Measurements from ENCODE around the gene RBM24.

Gene RBM24

DNA sequence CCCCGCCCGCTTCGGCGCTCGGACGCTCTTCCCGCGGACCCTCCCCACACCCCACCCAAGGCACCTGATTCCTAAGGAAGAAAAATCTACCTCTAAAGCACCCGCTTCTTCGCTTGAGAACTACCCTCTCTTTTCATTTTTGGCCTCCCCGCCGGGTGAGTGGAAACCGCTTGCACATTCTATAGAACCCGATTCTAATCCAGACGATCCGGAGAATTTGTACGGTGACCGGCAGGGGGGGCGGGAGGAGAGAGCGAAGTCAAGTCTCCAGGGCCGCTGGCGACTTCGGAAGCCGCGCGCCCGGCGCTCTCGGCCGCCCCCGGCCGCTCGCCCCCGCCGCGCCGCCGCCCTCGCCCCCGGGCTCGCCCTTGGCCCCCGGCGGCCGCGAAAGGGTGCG, at the start of gene RBM24:
Gene RBM24, plus strand, starts transcription at position 262 of the 397 bp plus-strand sequence. CDS start 221 bp downstream, outside the sequence.
- DNase-seq = peak; percentile 33 to 71

DNA sequence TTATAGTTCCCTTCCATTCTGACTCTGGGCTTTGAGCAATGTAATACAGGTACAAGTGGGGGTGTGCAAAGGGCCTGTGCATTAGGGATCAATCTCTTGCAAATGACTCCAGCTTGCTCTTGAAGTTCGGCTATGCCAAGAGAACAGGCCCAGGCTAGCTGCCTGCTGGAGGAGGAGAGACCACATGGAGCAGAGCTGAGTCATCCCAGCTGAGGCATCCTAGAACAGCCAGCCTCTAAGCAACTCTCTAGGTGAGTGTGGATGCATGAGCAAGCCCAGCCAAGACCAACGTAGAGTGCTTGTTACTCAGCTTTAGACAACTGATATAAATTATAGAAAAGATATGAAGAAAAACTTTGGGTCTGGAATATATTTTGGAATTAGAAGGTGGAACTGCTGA, 47.6 kb upstream of the RBM24 start:
- no peak for DNase-seq

DNA sequence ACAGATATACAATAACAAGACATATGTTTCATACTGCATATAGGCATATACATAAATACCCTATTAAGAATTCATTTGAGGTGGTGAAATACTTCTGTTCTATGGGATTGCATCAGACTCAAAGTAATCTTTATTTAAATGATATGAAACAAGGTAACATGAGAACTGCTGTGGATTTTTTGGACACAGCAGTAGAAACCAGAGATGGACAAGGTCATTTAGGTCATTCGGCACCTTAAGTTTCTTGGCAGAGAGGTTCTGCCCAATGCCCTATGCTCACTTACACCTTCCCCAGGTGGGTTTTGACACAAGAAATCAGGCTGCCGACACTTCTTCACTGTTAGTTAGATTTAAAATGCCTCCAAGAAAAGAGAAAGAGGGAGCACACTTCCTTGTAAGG, 43.9 kb upstream of the RBM24 start:
- no peak for DNase-seq

DNA sequence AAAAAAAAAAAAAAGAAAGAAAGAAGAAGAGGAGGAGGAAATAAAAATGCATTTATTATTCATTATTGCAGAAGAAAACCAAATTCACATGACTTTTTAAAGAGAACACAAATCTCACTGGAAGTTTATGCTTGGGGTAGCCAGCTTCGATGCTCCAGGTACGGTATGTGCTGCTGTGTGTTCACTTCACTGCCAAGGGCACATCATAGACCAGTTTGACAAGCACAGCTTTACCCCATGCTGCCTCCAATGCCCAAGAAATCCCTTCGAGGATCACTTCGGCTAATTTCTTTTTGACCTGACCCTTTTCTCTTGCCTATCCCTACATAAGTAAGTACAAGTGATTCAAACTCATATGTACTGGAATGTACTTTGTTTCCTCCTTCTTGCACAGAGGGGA, 41.9 kb upstream of the RBM24 start:
- no peak for DNase-seq

DNA sequence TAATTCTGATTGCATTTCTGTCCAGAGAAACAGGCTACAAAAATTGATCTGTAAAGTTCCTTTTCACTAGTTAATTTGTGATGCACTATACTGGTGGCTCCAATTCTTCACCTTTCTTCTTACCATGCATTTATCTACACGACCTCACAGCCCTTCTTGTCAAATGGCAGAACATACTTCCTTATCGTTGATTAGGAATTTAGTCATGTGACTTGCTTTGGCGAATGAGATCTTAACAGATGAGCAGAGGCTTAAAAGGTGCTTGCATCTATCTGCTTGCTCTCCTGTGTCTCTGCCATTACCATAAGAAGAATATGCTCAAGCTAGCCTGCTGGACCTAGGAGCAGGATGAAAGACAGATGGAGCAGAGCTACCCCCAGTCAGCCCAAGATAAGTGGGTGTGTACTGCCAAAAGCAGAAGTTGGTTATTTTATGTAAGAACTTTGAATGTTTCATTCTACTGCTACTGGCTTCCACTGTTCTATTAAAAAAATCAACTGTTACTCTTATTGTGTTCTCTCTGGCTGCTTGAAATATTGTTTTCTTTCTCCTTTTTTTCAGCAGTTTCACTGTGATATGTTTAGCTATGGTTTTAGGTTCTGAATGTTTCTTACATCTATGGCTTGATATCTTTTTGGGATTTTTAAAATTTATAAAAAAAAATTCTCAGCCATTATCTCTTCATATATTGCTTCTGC, 40.2 kb upstream of the RBM24 start:
- no peak for DNase-seq

DNA sequence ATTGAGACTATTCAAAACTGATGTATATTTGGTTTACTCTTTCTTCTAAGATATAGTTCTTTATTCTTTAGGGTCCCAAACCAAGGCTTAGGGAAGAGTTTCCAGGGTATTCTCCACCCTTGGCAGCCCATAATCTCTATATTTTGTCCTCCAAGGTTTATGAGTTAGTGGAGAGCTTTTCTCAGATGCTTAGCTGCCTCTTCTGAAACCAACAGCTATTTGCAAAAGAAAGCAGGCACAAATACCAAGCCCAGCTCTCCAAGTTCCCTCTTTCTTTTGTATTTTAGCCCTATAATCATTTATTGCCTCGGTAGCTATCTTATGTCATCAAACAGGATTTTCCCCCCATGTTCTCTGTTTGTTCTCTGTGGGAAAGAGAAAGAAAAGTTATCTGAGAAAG, 39.1 kb upstream of the RBM24 start:
- no peak for DNase-seq

DNA sequence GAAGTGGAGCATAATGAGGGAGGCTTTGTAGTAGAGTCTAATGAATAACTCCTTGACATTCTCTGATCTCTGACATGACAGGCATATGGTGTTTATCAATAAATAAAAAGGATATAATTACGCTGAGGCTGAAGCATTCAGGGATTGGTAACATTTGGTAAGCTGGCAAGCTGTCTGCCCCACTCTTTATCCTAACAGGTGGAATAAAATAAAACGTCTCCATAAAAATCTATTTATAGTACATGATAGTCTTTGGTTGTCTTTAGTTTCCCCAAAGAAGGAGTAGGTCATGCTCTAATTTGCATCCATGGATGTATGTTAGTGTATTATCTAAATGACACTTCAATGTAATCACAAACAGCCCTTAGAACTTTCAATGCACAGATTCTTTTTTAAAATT, 30.9 kb upstream of the RBM24 start:
- DNase-seq = peak in 1 of 2 experiments; percentile 36

DNA sequence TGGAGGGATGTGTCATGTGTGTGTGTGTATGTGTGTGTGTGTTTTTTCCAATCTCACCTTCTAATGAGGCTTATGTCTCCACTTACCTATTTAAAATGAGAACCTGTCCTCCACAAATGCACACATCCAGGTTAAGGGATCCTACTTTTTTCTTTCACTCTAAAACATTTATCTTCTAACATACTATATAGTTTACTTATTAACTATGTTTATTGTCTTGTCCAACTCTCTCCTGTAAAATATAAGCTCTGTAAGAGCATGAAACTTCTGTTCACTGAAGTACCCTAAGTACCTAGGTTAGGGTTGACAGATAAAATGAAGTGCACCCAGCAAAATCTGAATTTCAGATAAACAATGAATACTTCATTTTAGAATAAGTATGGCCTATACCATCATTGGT, 29.2 kb upstream of the RBM24 start:
- DNase-seq = no peak

DNA sequence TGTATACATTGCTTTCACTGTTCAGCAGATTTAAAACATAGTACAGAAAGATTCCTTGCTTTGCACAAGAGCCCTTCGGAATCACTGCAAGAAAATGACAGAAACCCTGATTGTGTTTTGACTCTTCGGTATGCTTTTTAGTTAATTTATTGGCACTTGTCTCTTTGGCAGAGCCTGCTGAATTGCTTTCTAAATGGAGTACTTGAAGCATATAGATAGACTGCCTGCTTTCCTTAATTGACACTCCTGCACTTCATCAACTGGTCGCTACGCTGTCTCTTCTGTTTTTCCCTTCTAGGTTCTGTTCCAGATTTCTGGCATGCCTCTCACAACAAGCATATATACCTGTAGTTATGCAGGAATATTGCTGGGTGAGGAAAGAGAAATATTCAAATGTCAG, 22.4 kb upstream of the RBM24 start:
- no peak for DNase-seq

DNA sequence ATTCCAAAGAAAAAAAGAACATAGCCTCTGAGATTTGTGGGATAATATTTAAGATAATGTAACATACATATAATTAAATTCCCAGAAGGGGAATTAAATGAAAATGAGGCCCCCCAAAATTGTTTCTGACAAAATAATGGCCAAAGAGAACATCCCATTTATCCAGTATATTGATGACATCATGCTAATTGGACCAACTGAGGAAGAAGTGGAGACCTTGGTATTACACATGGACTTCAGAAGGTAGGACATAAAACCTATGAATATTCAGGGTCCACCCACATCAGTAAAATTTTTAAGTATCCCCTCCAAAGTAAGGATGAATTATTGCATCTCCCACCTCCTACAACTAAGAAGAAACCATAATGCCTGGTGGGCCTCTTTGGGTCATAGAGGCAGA, 15.6 kb upstream of the RBM24 start:
- DNase-seq = no peak

DNA sequence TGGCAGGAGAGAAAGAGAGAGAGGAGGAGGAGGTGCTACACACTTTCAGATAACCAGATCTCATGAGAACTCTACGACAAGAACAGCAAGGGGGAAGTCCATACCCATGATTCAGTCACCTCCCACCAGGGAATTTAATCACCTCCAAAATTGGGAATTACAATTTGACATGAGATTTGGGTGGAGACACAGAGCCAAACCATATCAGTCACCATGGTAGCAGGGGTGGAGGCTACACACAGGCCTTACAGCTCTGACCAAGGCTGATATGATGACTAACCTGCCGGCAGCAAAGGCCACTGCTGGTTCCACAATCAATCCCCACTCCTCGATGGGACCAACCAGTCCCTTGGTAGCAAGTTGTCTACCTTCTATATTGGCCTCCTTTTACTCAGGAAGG, 13.6 kb upstream of the RBM24 start:
- DNase-seq = no peak

DNA sequence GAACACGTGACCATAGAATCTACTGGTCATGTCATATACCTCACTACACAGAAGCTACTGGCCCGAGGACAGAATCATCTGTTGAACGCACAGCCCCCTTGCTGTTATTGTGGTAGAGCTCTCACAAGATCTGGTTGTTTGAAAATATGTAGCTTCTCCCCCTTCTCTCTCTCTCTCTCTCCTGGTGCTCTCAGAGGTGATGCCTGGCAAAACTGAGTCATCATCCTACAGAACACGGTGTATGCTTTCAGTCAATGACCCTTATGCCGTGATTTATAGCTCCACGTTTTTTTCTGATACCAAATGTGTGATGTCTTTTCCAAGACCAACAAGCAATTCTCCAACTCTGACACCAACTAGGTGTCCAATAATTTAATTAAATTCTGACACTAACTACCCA, 13.0 kb upstream of the RBM24 start:
- no peak for DNase-seq

DNA sequence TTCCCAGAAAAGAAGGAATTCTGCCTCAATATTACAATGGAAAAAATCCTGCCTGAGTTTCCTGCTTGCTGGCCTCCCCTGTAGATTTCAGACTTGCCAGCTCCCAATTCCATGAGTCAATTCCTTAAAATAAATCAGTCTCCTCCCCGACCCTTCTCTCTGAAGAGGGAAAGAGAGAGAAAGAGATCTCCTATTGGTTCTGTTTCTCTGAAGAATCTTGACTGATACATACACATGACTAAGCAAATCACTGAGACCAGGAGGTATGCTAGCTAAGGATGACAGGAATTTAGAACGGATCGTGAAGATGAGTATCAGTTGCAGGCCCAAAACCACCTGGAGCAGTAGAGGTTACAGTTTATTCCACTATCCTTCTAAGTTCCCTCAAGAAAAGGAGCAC, 11.3 kb upstream of the RBM24 start:
- DNase-seq = no peak

DNA sequence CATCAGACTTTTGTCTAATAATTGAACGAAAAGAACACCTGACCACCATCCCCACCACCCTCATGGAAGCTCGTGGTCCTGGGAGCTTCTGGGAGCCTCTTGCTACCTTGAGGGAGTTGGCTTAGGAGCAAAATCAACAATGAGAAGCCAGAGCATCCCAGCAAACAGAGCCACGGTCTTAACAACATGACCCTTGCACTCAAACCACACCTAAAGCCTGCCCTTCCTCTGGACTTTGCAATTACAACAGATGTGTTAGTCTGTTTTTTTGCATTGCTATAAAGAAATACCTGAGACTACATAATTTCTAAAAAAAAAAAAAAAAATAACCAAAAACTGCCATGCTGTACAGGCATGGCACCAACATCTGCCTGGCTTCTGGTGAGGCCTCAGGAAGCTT, 9.5 kb upstream of the RBM24 start:
- DNase-seq = no peak

DNA sequence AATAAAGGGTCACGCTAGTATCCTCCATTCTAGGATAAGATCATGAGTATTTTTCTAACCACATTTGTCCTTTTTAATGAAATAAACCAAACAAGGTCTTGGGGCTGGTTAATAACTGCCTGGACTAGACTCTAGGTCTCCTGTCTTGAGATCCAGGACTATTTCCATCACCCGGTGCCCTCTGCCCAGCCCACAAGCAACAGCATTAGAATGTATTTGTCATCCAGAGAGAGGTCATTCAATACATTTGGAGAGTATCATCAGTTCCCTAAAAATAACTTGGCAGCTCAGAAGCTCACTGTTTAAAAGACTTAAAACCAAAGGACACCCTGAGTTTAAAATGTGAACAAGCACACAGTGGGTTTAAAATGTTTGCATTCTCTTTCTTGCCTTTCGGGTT, 4.4 kb upstream of the RBM24 start:
- no peak for DNase-seq

DNA sequence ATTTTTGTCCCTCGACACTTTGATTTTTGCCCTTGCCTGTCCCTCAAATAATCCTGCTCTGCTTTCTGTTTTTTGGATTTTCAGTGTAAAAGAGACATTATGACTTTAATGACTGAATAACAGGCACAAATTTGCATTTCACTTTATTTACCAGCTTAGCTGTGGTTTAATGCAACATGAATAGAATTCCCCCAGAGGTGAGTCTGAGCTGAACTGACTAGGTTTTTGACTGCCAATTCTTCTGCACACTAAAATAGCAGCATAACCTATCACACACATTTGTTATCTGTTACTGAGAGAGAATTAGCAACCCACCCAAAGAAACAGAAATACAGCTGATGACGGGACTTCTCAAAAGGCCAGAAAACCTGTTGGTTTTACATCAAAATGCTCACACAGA, 3.9 kb upstream of the RBM24 start:
- DNase-seq = no peak

DNA sequence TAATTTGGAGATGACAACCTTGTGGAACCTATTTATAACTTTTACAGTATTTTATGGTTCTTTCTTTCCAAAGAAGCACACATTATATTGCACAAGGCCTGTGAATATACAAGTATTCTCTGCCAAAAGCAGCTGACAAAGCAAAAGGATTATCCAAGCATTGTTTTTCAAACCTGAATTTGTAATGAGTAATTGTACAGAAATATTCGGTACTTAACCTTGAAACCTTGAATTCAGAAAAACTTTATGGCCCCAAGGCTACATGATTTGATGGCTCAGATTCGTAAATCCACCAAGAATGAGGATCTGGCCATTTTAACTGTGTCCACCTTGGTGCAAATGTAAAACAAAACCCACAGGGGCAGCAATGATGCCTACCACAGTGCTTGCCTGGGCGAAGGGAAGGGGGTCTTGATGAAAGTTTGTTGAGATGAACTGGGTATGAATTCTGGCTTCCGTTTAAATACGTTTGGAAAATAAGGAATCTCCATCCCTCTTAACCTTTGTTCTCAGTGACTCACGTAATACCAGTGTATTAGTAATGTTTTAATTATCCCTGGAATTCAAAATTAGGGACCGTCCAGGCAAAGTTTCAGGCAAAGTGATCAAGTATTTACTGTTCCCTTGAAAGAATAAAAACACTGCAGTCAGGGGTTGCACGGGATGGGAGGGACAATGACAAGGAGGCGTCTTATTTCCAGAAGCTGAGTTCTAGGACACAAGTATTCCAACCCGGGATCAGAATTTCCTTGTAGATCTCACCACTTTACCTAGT, 2.7 kb upstream of the RBM24 start:
- no peak for DNase-seq

DNA sequence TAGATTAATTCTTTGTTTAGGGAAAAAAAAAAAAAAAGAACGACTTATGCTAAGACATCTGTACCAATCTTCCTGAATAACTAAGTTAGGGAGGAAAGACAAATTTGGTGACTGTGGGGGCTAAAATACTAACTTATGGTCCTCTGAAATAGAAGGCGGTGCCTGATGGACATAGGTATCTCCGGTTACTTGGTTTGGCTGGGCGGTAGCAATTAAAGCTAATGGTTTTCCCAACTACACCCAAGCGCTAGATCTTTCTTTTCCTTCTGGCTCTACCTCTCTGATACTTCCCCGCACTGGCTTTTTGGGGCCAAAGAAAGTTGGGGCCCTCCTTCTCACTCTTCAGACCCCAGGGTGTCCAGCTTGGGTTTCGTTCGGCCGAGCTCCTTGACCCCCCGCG, 1.0 kb upstream of the RBM24 start:
- DNase-seq = no peak

DNA sequence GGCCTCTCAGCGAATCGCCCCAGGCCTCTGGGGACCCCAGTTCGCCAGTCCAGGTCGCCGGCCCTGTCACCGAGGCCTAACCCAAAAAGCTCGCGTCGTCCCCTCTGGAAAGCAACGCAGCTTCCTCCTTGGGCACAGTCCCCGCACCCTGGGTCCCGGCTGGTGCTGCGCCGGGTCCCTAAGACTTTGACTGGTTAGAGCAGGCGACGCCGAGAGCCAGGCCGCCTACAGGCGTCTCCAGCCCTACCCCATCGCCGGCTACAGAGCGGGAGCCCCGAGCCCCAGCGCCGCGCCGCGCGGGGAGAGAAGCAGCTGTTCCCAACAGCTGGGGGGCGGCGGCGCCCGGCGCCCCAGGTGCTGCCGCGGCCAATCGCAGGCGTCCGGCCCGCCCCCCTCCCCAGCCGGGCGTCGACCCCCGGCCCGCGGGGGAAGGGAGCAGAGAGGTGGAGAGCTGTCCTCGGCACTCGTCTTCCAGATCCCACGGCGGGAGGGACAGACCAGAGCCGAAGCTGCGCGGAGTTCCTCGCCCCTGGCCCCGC, 540 bp upstream of the RBM24 start:
- peak; percentile 60 to 79 for DNase-seq

DNA sequence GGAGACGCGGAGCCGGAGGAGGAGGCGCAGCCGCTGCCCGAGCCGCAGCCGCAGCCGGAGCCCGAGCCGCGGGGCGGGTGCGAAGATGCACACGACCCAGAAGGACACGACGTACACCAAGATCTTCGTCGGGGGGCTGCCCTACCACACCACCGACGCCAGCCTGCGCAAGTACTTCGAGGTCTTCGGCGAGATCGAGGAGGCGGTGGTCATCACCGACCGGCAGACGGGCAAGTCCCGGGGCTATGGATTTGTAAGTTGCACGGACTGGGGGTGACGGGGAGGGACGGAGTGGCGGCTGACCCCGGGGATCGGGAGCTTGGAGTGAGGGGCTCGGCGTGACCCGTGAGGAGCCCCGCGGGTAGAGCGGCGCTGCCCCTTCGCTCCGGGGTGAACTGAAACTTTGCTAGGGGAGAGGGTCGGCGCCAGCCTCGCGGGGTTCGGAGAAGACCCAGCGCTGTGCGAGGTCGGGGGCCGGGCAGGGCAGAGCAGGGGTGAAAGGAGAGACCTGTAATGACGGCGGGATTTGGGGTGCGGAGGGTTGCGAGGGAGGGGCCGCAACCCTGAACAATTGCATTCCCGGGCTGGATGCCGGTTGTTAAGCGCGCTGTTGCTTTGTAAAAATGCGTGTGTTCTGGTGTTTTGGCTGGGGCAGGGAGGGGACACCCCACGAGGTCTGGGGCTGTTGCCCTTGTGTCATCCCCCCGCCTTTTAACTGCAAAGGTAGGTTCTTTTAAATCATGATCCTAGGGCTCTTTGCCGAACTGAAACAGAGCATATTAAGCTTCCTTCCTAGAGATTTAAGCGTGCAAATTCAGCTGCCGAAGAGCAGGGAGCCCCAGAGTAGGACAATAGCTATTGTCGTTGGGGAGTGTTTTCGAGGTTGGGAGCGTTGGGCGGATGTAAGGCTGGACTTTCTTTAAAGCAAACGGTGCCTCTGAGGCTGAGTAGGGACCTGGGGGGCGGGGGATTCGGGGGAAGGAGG, 628 bp downstream of the RBM24 start:
- DNase-seq = peak in 1 of 2 experiments; percentile 37

DNA sequence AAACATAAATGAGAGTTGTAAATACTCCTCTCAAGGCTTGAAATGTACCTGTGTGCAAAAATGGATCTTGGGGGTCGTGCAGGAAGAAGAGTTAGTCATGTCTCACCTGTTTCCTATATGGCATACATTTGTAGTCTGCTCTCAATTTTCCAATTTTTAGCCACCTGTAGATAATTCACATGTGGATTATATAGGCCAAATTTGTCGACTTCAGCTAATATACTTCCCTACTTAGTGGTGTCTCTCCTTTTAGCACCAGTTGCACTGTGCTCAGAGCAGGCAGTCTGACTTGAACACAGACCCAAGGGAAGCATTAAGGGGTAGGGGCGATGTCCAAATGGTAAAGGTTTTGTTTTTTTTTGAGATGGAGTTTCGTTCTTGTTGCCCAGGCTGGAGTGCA, 1.9 kb downstream of the RBM24 start:
- no peak for DNase-seq

DNA sequence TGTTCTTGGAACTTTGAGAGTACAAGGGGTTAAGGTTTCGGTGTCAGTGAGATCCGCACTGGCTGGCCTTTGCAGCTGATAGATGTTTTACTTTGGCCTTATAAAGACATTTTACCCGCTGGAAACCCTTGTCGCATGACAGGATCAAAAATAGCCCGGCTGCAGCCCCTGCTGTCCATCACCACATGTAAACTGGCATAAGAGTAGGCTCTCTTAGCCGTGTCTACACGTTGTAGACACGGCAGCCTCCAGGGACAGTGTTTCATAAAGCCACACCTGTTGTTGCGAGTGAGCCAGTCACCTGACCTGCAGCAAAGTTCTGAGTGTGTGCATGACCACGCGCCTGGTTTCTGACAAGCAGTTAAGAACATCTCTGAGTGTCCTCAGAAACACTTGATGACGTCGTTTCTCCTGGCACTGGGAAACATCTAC, 8.5 kb downstream of the RBM24 start:
- peak in 1 of 2 experiments; percentile 17 for DNase-seq

DNA sequence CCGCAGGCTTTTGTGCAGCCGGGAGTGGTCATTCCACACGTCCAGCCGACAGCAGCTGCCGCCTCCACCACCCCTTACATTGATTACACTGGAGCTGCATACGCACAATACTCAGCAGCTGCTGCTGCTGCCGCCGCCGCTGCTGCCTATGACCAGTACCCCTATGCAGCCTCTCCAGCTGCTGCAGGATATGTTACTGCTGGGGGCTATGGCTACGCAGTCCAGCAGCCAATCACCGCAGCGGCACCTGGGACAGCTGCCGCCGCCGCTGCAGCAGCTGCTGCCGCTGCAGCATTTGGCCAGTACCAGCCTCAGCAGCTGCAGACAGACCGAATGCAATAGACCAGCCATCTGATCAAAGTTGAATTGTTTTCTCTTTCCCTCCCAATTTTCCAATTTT, 10.6 kb downstream of the RBM24 start:
- peak in 1 of 2 experiments; percentile 4 for DNase-seq

Data from NCI-H524 (cell line).